Glomerular visceral epithelial cell (primary cell): ENCODE data around the gene RPL18A.

ENCODE experiments used
- DNase-seq: peaks from one replicate; pipeline ENCODE4 v3.0.0-alpha.2; 2016; ENCODE audit errors: extremely low spot score

RPL18A gene

DNA sequence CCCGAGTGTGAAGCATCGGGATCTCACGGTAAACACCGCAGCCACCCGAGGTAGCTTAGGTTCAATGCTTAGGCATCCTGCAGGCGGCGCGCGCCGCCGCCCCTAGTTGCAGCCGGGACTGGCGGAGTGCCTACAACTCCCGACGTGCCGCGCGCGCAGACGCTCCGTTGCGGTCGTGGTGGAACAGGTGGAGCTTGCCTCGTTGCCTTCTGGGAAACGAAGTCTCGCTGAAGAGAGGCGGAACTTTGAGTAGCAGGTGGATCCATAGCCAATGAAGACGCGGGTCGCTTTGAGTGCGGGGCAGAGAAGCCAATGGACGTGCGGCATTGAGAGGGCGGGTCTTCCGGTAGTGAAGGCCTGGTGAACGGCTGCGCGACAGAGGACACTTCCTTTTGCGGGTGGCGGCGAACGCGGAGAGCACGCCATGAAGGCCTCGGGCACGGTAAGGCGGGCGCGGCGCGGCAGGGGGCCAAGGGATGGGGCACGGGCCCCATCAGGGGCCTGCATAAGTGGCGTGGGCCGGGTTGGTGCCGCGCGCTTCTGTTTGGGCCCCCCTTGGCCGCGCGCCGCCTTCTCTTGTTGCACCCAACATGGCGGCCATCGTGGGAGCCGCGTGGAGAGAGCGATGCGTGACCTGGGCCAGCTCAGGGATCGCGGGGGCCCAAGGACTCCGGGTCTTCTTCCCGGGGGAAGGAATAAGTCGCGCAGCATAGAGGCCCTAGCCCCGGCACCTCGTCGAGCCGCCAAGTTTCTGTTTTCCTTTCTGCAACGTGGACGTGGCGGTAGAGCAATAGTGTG is at the start of gene RPL18A:
Gene RPL18A, plus strand, starts transcription at position 378 of the 798 bp plus-strand sequence. Its CDS starts 47 bp downstream, at position 425.
- peak; percentile 100 for DNase-seq

DNA sequence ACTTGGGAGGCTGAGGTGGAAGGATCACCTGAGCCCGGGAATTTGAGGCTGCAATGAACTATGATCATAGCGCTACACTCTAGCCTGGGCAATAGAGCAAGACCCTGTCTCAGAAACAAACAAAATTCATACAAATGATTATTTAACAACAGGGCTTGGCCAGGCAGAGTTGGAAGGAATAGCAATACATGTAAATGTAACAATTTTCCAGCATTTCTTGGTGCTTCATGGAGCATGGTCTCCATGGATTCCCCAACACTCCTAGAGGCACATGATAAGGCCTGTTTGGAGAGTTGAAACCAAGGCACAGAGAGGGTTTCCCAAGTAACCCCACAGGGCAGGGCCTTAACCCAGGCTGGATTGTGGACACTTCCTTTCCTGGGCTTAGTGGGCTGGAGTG is 48.6 kb upstream of the RPL18A start:
- no peak for DNase-seq

DNA sequence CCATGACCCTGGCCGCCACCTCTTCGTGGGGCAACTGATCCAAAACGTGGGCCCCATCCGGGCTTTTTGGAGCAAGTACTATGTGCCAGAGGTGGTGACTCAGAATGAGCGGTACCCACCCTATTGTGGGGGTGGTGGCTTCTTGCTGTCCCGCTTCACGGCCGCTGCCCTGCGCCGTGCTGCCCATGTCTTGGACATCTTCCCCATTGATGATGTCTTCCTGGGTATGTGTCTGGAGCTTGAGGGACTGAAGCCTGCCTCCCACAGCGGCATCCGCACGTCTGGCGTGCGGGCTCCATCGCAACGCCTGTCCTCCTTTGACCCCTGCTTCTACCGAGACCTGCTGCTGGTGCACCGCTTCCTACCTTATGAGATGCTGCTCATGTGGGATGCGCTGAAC is 48.0 kb upstream of the RPL18A start:
- DNase-seq, result no peak

DNA sequence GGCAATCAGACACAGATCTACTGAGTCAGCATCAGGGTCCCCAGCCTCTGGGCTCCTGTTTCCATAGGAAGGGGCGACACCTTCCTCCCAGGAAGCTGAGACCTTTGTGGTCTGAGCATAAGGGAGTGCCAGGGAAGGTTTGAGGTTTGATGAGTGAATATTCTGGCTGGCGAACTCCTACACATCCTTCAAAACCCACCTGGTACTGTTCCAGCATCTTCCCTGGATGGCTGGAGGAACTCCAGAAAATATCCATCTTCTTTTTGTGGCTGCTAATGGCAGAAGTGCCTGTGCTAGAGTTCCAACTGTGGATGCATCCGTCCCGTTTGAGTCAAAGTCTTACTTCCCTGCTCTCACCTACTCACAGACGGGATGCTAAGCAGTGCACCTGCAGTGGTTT is 47.6 kb upstream of the RPL18A start:
- DNase-seq, result no peak

DNA sequence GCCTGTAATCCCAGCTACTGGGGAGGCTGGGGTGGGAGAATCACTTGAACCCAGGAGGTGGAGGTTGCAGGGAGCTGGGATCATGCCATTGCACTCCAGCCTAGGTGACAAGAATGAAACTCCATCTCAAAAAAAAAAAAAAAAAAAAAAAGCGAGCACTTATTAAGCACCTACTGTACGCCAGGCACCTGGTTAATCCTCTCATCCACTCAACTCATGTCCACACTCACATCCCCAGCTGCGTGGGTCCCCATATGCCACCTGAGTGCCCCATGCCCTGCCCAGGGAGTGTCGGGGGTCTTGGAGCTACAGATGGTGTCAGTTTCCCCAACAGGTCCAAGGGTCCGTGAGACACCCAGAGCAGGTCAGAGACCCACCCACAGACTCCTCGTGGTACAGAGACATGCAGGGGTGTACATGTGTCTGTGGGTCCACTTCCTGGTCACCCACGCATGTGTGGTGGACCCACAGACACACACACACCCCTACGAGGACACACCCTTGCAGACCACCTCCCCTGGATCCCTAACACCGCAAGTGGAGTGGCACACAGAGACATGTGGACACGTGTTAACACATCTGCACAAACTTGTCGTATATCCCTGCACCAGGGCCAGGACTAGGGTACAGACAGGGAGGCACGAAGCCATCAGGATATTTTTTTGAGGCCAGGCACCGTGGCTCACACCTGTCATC is 41.9 kb upstream of the RPL18A start:
- DNase-seq, result no peak

DNA sequence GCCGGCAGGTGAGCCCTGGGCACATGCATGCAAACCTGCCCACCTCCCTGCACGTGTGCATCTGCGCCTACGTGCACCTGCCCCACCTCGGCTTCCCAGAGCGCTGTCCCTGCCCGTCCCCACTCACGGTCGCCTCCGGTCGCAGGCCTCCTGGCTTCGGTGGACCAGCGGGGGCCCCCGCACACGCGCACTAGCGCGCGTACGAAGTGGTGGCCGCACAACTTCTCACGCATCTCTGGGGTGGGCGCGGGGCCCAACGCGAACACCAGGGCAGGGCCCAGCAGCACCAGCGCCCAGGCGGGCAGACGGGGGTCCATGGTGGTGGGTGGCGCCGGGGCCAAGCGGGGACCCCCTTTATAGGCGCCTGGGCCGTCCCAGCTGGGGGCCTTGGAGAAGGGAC is 38.5 kb upstream of the RPL18A start, which contains the start of gene INSL3:
Gene INSL3, minus strand, starts transcription at position 330 of the 400 bp plus-strand sequence. Its CDS starts 13 bp downstream, at position 317.
- DNase-seq, result no peak

DNA sequence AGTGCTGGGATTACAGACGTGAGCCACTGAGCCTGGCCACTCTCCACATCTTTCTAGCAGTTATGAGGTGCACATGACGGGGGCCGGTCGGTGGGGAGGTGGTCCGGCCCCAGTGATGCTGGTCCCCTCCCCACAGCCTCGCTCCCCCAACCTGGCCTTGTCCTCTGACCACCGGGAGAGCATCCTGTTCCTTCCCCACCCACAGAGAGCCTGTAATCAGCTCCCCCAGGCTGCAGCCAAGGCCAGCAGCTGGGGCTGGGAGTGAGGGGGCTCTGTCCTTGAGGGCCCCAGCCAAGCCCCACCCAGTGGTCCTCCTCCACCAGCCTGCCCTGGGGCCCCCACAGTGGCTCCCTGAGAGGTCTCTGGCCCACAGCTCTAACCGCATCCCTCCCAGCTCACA is 35.4 kb upstream of the RPL18A start:
- DNase-seq, result no peak

DNA sequence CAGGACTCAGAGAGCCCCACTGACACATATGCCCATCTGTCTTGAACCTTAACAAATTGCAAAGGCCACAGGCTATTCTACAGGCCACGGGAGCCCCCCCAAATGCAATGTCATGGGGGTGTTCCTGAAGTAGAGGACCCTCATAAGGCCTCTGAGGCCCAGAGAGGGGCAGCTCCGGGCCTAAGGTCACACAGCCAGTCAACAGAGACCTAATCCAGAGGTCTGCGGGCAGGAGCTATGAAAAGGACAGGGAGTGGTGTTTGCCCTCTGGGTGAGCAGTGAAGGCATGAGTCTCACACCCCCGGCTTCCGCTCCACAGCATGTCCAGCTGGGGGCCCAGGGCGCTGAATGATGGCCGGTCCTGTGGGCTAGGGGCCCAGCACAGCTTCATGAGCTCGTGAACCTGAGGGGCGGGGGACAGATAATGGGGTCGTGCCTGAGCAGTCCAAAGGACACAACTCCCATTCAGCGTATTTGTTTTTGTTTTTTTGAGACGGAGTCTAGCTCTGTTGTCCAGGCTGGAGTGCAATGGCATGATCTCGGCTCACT is 33.1 kb upstream of the RPL18A start:
- no peak for DNase-seq

DNA sequence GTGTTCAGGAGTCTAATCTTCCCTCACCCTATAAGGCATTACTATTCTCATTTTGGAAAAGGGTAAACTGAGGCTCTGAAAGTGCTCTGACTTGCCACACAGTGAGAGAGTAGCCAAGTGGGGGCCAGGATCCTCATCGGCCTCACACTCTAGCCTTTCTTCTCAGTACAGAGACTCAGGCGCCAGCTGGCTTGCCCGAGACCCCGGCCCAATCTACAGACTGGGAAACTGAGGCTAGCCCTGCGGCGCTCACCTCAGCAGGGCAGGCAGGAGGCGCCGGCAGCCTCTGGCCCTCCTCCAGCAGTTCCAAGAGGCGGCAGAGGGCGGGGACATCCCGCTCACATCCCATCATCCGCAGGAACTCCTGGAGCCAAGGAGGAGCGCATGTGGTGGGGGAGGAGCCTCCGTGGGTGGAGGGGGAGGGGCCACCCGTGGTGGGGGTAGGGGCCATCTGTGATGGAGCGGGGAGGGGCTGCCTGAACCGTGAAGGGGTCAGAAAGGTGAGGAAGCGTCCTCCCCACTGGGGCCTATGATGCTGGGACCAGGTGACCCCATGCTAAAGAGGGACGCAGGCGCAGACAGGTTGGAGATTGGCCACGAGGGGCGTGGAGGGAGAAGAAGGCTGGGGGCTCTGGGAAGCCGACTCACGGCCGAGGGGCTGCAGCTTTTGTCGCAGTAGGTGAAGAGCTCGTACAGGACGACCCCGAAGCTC is 29.7 kb upstream of the RPL18A start:
- peak; percentile 32 for DNase-seq

DNA sequence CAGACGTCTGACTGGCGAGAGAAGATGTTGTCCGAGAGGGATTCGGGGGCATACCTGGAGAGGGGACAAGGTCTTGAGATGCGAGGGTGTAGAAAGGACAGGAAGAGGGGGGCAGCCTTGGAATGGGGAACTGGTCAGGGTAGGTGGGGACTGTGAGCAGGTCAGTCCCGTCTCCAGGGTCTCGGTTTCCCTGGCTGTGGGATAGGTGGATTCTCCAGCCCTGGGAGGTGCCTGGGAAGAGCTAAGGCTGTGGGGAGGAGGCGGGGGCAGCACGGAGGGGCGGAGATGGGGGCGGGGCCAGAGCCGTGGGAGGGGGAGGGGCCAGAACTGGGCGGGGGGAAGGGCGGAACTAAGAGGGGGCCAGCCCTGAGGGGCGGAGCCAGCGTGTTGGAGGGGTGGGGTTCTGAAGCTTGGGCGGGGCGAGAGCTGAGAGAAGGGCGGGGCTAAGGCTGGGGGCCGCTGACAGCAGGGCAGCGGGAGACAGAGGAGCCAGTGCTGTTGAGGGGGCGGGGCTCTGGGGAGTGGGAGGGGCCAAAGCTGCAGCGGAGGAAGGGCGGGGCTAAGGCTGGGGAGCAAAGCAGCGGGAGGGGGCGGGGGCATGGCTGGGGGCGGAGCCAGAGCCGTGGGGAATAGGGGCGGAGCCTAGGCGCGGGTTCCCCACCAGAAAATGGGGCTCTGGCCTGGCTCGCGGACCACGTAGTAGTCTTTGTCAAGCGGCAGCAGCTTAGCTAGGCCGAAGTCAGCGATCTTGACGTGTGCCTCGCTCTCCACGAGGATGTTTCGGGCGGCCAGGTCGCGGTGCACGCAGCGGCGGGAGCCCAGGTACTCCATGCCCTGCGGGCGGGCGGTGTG is 28.9 kb upstream of the RPL18A start:
- peak; percentile 74 for DNase-seq

DNA sequence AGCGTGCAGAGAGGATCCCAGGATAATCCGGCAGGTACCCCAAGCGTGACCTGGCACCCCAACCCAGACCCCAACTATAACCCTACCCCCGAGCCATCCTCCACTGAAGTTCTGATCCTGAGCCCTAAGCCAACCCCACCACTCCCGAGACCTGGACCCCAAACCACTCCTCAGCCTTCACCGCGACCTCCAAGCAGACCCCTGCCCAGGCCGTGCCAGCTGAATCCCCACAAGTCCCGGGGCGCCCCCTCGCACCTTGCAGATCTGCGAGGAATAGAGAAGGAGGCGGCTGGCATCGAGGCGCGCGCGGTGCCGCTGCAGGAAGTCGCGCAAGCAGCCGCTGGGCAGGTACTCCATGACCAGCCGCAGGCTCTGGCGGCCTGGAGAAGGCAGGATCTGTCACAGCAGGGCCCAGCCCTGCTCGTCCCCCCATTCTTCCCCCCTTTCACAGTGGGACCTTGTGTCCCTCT is 28.3 kb upstream of the RPL18A start:
- DNase-seq, result no peak

DNA sequence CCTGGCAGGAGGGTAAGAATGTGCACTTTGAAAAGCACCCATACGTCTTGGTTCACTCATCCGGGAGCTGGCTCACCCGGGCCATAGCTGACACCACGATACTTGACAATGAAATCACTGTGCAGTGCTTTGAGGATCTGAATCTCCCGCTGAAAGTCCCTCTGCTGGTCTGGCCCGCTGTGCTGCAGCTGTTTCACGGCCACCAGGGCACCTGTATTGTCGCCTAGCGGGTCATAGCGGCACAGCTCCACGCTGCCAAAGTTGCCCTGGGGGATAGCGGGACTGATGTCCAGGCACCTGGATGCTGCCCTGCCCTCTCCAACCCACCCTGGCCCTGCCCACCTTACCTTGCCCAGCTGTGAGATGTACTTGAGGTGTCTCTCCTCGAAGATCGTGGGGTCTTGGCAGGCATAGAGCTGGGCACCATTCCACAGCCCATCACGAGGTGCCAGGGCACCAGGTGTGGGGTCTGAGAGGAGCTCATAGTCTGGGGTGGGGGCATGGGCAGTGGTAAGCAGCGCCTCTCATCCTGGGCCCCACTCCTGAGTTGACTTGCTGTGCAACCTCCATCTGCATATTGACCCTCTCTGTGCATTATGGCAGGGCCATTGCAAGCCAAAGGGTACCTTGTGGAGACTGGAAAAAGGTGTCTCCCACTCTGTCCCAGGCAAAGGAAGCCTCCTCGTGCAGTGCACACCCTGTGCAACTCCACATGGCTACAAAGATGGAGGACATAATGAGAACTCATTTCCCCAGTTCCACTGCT is 27.1 kb upstream of the RPL18A start:
- DNase-seq, result no peak

DNA sequence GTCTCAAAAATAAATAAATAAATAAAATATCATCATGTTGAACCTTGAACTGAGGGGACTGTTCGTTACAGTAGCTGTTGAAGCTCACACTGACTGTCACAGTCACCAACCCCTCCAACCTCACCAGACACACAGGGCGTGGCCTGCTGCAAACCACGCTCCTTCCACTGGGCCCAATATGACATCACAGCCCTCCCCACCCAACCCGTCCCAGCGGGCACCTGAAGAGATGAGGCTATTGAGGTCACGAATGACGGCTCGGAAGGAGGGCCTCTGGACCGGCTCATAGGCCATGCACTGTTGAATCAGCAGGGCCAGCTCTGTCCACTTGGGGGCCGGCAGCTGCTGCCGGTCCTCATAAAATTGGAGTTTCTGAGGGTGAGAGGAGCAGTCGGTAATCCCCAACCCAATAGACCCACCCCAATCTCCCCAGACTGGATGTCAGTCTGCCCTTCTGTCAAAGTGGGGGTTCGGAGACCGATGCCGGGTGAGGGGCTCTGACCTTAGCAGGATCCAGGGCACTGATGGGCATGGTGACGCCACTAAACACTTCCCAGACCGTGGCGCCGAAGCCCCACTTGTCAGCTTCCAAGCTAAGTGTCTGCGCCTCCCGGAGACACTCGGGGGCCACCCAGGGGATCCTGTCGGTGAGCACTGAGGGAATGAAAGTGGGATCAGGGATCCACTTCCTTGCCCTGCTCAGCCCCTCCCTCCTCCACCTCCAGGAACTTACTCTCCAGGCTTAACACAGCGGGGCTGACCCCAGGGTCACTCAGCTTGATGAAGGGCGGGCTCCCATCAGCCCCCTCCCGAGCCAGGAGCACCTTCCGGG is 25.1 kb upstream of the RPL18A start:
- DNase-seq, result no peak

DNA sequence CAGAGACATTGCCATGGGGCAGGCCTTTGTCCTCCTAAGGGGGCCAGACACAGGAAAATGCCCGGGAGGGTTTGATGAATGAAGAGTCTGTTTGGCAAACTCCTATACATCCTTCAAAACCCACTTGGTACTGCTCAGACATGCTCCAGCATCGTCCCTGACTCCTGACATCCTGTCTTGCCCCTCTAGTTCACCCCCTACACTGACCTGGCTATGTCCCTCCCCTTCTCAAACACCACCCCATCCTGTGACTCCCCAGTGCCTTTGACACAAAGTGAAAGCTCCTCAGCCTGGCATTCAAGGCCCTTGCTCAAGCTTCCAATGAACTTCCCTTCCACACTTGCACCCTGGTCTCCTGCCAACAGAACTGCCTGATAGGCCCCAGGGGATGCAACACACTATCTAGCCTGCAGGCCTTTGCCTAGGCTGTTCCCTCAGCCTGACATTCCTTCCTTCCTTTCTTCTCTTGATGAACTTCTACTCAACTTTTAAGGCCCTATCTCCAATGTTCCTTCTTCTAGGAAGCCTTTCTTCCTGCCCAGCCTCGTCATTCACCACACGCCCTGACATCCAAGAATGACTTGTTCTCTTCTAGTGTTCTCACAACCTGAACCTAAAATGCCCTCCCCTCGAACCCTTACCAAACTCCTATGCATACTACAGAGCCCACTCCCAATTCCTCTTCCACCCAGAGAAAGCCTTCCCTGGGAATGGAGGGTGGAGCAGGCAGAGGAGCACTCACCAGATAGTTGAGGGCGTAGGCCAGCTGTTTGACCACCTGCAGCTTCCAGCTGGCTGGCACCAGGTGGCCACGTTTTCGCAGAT is 24.3 kb upstream of the RPL18A start:
- DNase-seq, result no peak

DNA sequence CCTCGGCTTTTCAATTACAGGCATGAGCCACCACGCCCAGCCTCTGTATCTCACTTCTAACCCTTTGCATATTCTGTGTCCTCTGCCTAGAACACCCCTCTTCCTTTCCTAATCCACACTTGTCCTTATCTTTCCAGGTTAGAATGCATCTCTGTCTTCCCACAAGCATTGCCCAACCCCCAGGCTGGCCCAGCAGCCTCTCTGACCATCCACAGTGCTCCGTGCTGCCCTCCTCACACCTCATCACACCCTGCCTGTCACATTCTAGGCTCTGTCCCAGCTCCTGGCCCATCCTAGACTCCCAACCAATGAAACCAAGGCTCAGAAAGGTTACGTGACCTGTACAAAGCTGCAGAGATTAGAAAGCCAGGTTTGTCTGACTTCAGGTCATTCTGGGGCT is 23.2 kb upstream of the RPL18A start:
- no peak for DNase-seq

DNA sequence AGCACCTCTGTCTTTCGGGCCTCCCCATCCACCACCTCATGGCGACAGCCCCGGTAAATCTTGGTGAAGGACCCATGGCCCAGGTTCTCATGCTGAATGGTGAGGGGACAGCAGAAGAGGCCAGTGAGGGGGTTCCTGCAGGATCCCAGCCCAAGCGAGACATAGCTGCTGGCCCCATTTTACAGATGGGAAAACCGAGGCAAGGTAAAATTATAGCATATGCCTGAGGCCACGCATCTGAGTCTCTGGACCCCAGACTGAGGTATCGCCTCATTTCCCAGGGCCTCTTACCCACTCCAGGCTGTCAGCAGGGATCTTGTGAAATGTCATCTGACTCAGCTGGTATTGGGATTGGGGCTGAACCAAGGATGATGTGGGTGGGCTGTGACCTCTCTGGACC is 21.7 kb upstream of the RPL18A start:
- DNase-seq, result no peak

DNA sequence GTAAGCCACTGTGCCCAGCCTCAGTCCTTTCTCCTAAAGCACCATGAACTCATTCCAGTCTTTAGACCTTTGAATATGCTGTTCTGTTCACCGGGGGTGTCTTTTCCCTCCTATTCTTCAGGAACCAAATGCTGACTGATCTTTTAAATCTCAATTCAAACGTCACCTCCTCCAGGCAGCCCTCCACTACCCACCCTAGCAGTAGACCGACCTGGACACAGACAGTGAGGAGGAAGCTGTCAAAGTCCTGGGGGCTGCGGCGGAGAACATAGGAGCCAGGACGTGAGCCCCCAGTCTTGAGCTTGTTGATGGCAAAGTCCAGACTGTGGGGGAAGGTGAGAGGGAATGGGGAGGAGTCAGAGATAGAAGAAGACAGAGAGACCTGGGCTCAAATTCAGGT is 19.7 kb upstream of the RPL18A start:
- no peak for DNase-seq

DNA sequence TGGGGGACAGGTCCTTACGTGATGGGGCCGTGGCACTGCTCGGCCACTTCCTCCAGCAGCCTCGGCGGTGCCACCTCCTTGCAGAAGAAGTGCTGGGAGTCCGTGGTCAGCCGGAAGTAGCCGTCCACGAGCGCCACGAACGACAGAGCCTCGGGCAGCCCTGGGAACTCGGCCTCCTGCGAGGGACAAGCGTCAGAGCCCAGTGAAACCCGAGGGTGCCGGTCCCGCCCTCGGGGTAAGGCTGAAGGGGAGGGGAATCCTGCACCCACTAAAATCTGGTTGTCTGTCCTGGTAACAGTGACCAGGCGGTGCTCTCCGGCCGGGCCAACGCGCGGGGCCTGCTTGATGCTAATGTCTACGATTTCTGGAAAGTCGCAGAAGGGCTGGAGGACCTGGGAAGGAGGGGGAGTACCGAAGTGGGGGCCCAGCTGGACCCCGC is 18.3 kb upstream of the RPL18A start:
- DNase-seq, result no peak
